Measurements from ENCODE around the gene DNAAF5. TPM values are rescaled to one million over a fixed set of nuclear protein-coding genes. Genes with fewer than 3 reads are reported as not detected.

The DNAAF5 gene
- total and polyA plus RNA-seq, 9 of the 15 experiments (the other 6 are each of a cell fraction or from before 2014, with no cell fraction given) = 3.1 to 69.7 (median 19.1) TPM

- intact Hi-C loops (cut with micrococcal nuclease) (no loop called here), in situ Hi-C loops (cut with MboI) (no loop called here)
- no peak overlapping the region for H3K4me3 ChIP-seq
- H2AFZ ChIP-seq (ENCODE audit: low read depth, low read length) = no peak overlapping the region
- H3K27me3 ChIP-seq (ENCODE audit: control insufficient read depth in 2 of 2, insufficient read depth in 2 of 2, low read length in 2 of 2) = no peaks in the 10 kb centered on the region
- peaks cover 17% of the 10 kb centered on the region for H3K9me3 ChIP-seq (replicated peaks; ENCODE audit: control insufficient read depth, insufficient read depth, low read depth, low read length)
- ChIA-PET POLR2A (interaction anchor here (0.8 kb wide), 1 partner anchor 85 kb away, joined by 4 read pairs; no protein-coding TSS in a partner anchor), CTCF (ENCODE audit: low intra/inter-chr PET ratio) (no interaction called here)
- H3K79me2 ChIP-seq (ENCODE audit: control insufficient read depth, insufficient read depth, low read length) = peaks cover 93% of the 10 kb centered on the region
- H3K36me3 ChIP-seq (ENCODE audit: control insufficient read depth, insufficient read depth, low read length) = peaks cover 75% of the 10 kb centered on the region
- H3K9ac ChIP-seq (ENCODE audit: insufficient read depth in 1 of 2, low read depth in 2 of 2, low read length in 2 of 2) = no peak overlapping the region
- H3K4me1 ChIP-seq (replicated peaks in 1 of 2; ENCODE audit: control insufficient read depth in 2 of 2, insufficient read depth in 2 of 2, low read length in 2 of 2) = peaks cover 5 to 33% of the 10 kb centered on the region in 2 experiments; a peak in 3 of 5 replicates
- WGBS (ENCODE audit: insufficient coverage, low coverage, missing lambda C conversion rate) = 96% methylated on average over 16 of the region's 17 CpGs
- H4K20me1 ChIP-seq (replicated peaks; ENCODE audit: control insufficient read depth, insufficient read depth, low read length) = 0 out of 2 replicates have a peak, but pooled peaks cover 4% of the 10 kb centered on the region
- no peaks in the 10 kb centered on the region for H3K9me1 ChIP-seq (ENCODE audit: control insufficient read depth, insufficient read depth, low read length)
- no TSS peak for BruUV-seq (replicated peaks)
- no peak overlapping the region for H3K27ac ChIP-seq (ENCODE audit: extremely low read depth, low read depth, low read length)
- no peak overlapping the region for H3K4me2 ChIP-seq (ENCODE audit: insufficient read depth, low read length)
- ATAC-seq (no peak), DNase-seq (ENCODE audit: extremely low read depth in 1 of 4, low spot score in 3 of 4) (no peak), FAIRE-seq (no peak)
- no peak for TF ChIP-seq ZNF507 (tag; conservative IDR thresholded peaks at IDR 0.05)
- no peak for TF ChIP-seq ZNF398 (CRISPR knock-in tag; IDR thresholded peaks at IDR 0.05)
- TF ChIP-seq TOE1 (IDR thresholded peaks at IDR 0.05; ENCODE audit: borderline replicate concordance) = no peak
- no peak for TF ChIP-seq TOE1 (CRISPR knock-in tag; IDR thresholded peaks at IDR 0.05; ENCODE audit: borderline replicate concordance, low read depth)
- TF ChIP-seq NCOA6 (IDR thresholded peaks at IDR 0.05) = no peak
- TF ChIP-seq E4F1 (CRISPR knock-in tag; IDR thresholded peaks at IDR 0.05; ENCODE audit: borderline replicate concordance) = no peak
- TF ChIP-seq GABPB2 (CRISPR knock-in tag; conservative IDR thresholded peaks at IDR 0.05) = no peak
- TF ChIP-seq GTF2E2 (tag; IDR thresholded peaks at IDR 0.05) = no peak
- TF ChIP-seq ZBTB7A (IDR thresholded peaks at IDR 0.05; ENCODE audit: borderline replicate concordance, control insufficient read depth, low read depth, low read length) = no peak
- no peak for TF ChIP-seq ATF1 (CRISPR knock-in tag; IDR thresholded peaks at IDR 0.05)
- TF ChIP-seq ATF1 (tag; IDR thresholded peaks at IDR 0.05) = no peak
- no peak for TF ChIP-seq SETDB1 (IDR thresholded peaks at IDR 0.05; ENCODE audit: low read length)
Observed at GRCh38 chr7:731440-732085, 5.1 kb downstream of the DNAAF5 start.

All from K562 (cell line).